T follicular helper cell (primary cell): ENCODE results near the gene GPR39.

ENCODE experiments used
- DNase-seq: peaks from one replicate; pipeline ENCODE4 v3.0.0-alpha.2; 2020; ENCODE audit warnings: low read depth

The GPR39 gene

DNA sequence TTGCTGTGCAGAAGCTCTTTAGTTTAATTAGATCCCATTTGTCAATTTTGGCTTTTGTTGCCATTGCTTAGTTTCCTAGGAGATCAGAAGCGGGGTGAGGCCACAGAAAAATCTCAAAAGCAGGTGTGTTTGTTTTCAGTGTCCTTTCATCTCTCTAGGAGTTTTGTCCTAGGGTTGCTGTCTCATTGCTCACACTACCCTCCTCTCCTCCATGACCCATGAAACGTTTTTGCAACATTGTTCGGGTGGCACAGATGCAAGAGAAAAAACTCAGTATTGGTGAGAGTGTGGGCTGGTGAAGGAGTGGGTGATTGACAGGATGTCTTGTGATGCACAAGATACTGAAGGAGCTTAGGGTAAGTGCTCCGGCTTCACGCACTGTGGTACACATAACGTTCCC, 149.8 kb downstream of the GPR39 start:
- DNase-seq = no peak

DNA sequence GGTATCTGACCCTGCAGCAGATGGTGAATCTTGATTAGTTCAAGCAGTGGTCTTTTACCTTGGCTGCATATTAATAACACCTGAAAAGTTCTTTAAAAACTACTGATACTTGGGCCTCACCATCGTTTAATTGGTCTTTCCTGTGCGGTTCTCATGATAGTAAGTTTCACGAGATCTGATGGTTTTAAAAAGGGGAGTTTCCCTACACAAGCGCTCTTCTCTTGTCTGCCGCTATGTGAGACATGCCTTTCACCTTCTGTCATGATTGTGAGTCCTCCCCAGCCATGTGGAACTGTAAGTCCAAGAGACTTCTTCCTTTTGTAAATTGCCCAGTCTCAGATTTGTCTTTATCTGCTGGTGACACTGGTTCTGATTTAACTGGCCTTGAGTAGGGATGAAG, 151.1 kb downstream of the GPR39 start:
- DNase-seq = no peak

- DNase-seq = no peak
Observed at GRCh38 chr2:132568656-132569055, 152.1 kb downstream of the GPR39 start.

DNA sequence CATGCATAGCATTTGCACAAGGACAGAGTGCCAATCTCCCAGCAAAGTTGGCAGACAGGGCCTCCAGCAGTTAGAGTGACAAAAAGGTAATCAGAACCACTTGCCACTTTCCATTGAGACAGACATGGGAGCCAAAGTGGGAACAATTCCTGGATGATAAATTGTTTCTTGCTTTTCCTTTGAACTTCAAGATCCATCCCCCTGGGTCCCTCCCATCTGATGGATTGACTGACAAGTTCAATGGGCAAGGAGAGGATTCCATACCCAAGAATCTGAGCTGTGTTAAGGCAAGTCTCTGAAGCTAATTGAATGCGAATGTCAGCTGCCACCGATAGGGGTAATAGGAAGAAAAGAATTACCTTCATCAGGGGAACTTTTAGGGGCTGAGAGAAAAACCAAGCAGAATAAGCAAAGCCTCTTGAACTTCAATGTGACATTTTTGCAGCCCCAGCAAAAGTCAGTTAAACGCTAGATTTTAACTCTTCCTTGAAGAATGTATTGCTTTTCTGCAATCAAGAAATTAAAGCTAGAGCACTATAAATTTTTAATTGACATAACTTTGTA, 156.9 kb downstream of the GPR39 start:
- no peak for DNase-seq

DNA sequence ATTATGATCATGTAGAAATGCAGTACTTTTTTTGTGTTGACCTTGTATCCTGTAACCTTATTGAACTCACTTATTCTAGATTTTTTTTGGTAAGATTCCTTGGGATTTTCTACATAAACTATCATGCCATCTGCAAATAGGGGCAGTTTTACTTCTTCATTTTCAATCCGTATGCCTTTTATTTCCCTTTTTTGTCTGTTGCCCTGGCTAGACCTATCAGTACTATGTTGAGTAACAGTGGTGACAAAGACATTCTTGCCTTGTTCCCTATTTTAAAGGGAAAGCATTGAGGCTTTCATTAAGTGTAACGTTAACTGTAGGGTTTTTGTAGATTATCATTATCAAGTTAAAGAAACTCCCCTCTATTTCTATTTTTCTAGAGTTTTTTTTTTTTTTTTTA, 161.1 kb downstream of the GPR39 start:
- no peak for DNase-seq

- no peak for DNase-seq
Observed at GRCh38 chr2:132581591-132581990, 165.0 kb downstream of the GPR39 start.

- DNase-seq = no peak
Observed at GRCh38 chr2:132581991-132582738, 165.6 kb downstream of the GPR39 start.

- no peak for DNase-seq
Observed at GRCh38 chr2:132583666-132584360, 167.2 kb downstream of the GPR39 start.

GRCh38 chr2:132584976-132585817, 168.6 kb downstream of the GPR39 start:
- DNase-seq = no peak

DNA sequence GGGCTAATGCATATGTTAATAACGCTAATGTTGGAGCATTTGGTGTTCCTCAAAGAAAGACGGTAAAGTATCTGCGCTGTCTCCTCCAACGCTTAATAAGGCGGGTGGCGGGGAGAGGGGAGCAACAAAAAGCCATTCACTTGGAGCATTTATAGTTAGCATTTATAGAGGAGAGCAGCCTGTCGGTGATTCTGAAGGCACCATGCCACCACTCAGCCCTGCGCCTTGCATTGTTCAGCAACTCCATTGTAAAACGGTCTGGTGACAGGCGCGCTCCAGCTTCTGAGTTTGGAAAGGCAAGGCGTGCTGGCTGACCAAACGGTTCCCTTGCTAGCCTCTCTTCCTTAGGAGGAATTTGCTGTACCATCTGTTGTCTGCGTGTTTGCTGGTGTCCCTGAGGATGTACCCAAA, 169.5 kb downstream of the GPR39 start:
- no peak for DNase-seq

GRCh38 chr2:132586835-132587234, 170.2 kb downstream of the GPR39 start:
- DNase-seq = no peak

DNA sequence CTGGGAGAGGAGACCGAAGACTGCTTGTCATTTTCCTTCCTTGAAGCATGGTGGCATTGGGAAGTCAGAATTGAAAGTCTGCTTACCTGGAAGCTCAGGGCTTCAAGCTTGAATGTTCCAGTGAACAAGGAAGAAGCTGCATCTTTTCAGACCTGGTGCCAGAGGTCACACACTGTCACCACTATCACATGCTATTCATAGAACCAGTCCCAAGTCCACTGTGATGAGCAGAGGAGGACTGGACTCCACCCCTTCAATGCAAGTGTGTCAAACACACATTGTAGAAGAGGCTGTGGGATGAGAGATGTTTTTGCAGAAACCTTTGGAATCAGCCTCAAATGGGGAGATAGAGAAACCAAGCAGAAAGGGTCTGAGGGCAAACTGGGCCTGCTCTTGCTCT, 172.0 kb downstream of the GPR39 start:
- DNase-seq = no peak

DNA sequence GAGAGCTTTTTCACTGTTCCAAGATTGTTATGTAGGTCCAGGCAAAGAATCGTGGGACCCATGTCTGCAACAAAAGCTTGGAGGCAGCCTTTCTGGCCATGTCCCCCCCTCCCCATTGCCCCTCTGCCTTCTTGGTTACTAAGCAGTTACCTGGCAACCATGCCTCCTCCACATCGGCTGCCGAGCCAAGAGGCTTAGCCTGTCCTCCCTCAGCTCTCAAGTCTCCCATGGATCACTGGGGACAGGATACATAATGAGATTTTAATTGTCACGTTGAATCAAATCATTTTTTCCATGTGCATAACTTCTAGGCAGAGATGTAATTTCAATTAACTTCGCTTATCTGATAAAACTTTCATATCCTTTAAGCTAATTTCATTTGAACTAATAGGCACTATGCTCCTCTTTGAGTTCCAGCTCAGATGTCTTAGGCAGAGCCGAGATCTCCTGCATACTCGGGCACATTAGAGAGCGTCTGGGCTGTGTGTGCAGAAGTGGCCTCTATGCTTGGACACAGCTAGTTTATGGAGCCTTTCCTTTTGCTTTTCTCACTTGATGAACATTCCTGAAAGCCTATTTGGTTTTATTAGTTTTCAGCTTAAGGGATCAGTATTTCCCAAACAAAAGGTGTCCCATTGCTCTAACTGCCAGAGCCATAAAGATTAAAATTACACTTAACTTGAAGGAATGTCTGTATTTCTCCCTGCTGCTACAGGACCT, 172.7 kb downstream of the GPR39 start:
- no peak for DNase-seq

- no peak for DNase-seq
Observed at GRCh38 chr2:132589966-132590365, 173.4 kb downstream of the GPR39 start.

DNA sequence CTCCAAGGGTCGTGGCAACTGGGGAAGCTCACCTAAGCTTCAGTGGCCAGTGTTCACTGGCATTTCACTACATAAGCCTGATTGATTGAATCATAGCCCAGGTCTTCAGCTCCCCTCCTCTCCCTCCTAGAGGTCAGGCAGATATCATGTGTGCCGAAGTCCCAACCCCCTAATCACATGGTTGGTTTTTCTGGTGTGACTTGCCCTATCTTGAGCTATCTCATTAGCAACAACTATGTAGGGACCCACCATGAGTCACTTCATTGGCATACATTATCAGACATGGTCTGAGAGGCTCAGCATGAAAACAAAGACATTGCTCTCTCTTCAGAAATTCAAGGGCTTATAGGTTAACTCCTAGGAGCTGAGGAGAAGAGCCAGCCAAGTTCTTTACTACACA, 176.6 kb downstream of the GPR39 start:
- no peak for DNase-seq

GRCh38 chr2:132595186-132595585, 178.6 kb downstream of the GPR39 start:
- DNase-seq = no peak

- DNase-seq = no peak
Observed at GRCh38 chr2:132595693-132596092, 179.1 kb downstream of the GPR39 start.

DNA sequence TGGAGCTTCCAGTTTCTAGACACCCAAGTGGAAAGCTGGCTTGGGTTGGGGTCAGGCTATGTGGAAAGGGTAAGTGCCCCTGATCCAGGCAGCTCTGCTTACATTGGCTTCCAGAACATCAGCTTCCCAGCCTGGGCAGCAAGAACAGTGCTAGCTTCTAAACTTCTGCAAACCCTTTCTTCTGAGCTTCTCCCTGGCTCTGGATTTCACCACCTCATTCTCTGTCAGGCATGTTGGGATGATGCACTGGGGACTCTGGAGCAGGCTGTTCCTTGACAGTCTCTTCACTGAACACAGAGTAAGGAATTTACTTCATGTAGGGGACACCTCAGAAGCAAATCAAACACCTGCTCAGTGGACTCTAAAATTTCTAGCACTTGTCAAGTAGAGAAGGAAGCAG, 180.6 kb downstream of the GPR39 start:
- no peak for DNase-seq

GRCh38 chr2:132597831-132598230, 181.2 kb downstream of the GPR39 start:
- DNase-seq = no peak

DNA sequence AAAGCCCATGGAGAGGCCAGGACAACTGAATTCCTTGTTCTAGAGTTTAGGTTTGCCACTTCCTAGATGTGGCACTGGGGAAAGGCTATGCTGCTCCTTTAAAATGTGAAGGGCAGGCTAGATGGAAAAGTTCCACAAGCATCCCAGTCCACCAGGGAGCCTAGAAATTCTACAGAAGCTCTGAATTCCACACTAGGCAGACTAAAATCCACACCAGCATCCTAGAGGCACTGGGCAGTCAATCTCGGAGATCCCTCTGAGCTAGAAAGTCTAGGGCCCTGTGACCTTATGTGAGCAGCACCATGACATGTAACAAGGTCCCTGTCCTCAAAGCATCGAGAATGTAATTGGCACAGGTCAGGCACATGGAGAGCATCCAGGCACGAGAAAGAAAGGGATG, 181.9 kb downstream of the GPR39 start:
- DNase-seq = no peak

- no peak for DNase-seq
Observed at GRCh38 chr2:132599556-132599955, 183.0 kb downstream of the GPR39 start.

- no peak for DNase-seq
Observed at GRCh38 chr2:132604561-132604960, 188.0 kb downstream of the GPR39 start.
